ENCODE measurements around the gene TEDC1.
A peak's percentile ranks its signal among the peaks of the same experiment; 100 is the strongest.

Gene TEDC1

GRCh38 chr14:105528586-105529318, 37.7 kb downstream of the TEDC1 start:
- Histone ChIP-seq H4K20me1 (ENCODE audit: insufficient read depth, low read length) (no peaks in the 10 kb centered on the region), H3K36me3 (replicated peaks; ENCODE audit: insufficient read depth, low read length) (no peaks in the 10 kb centered on the region), H3K27me3 (replicated peaks; ENCODE audit: insufficient read depth, low read length) (peaks cover 51% of the 10 kb centered on the region), H2AFZ (ENCODE audit: low read length) (peak overlapping the region; percentile 63; the same call in 1 of the 2 replicates), H3K4me1 (ENCODE audit: low read length) (peaks cover 4% of the 10 kb centered on the region; the same call in 1 of the 2 replicates), H3F3A (ENCODE audit: insufficient read depth, low read length) (peaks cover 6% of the 10 kb centered on the region; the same call in 1 of the 2 replicates), H3K9me2 (replicated peaks; ENCODE audit: insufficient read depth, low read length) (no peaks in the 10 kb centered on the region), H3K27ac (ENCODE audit: low read length) (no peak overlapping the region), H3K9ac (ENCODE audit: low read length) (no peak overlapping the region), H3K9me3 (replicated peaks; ENCODE audit: insufficient read depth, low read length) (no peaks in the 10 kb centered on the region), H3K4me3 (ENCODE audit: low read length) (peak overlapping the region; percentile 55), H3K79me2 (ENCODE audit: low read length) (no peaks in the 10 kb centered on the region), H3K4me2 (ENCODE audit: low read depth, low read length) (peak overlapping the region; percentile 74)
- no peak for TF ChIP-seq CTCF (IDR thresholded peaks at IDR 0.05; ENCODE audit: low read length)
- no peak for TF ChIP-seq EZH2 (optimal IDR thresholded peaks at IDR 0.05; ENCODE audit: low read depth, low read length)
- no peak for TF ChIP-seq EZH2phosphoT487 (IDR thresholded peaks at IDR 0.05; ENCODE audit: low read length)
- DNase-seq, result no peak

- H3F3A ChIP-seq (ENCODE audit: insufficient read depth, low read length), result peaks cover 6% of the 10 kb centered on the region; the same call in 1 of the 2 replicates
- no peak overlapping the region for H3K9ac ChIP-seq (ENCODE audit: low read length)
- H3K4me1 ChIP-seq (ENCODE audit: low read length), result peaks cover 4% of the 10 kb centered on the region; the same call in 1 of the 2 replicates
- TF ChIP-seq CTCF (IDR thresholded peaks at IDR 0.05; ENCODE audit: low read length) (no peak), EZH2 (optimal IDR thresholded peaks at IDR 0.05; ENCODE audit: low read depth, low read length) (no peak), EZH2phosphoT487 (IDR thresholded peaks at IDR 0.05; ENCODE audit: low read length) (no peak)
- DNase-seq, result no peak
- no peak overlapping the region for H3K4me3 ChIP-seq (ENCODE audit: low read length)
- peaks cover 51% of the 10 kb centered on the region for H3K27me3 ChIP-seq (replicated peaks; ENCODE audit: insufficient read depth, low read length)
- no peaks in the 10 kb centered on the region for H3K9me2 ChIP-seq (replicated peaks; ENCODE audit: insufficient read depth, low read length)
- no peaks in the 10 kb centered on the region for H4K20me1 ChIP-seq (ENCODE audit: insufficient read depth, low read length)
- H3K36me3 ChIP-seq (replicated peaks; ENCODE audit: insufficient read depth, low read length), result no peaks in the 10 kb centered on the region
- H3K79me2 ChIP-seq (ENCODE audit: low read length), result no peaks in the 10 kb centered on the region
- H3K4me2 ChIP-seq (ENCODE audit: low read depth, low read length), result peak overlapping the region; percentile 74; the same call in 1 of the 2 replicates
- no peak overlapping the region for H2AFZ ChIP-seq (ENCODE audit: low read length)
- H3K27ac ChIP-seq (ENCODE audit: low read length), result no peak overlapping the region
- no peaks in the 10 kb centered on the region for H3K9me3 ChIP-seq (replicated peaks; ENCODE audit: insufficient read depth, low read length)
Measured at GRCh38 chr14:105529319-105529568, 38.2 kb downstream of the TEDC1 start.

- TF ChIP-seq EZH2phosphoT487 (IDR thresholded peaks at IDR 0.05; ENCODE audit: low read length) (no peak), CTCF (IDR thresholded peaks at IDR 0.05; ENCODE audit: low read length) (no peak), EZH2 (optimal IDR thresholded peaks at IDR 0.05; ENCODE audit: low read depth, low read length) (no peak)
- Histone ChIP-seq H3K4me2 (ENCODE audit: low read depth, low read length) (no peak overlapping the region), H3K4me1 (ENCODE audit: low read length) (peaks cover 4% of the 10 kb centered on the region; the same call in 1 of the 2 replicates), H3K36me3 (replicated peaks; ENCODE audit: insufficient read depth, low read length) (no peaks in the 10 kb centered on the region), H3K27ac (ENCODE audit: low read length) (no peak overlapping the region), H3K9me3 (replicated peaks; ENCODE audit: insufficient read depth, low read length) (no peaks in the 10 kb centered on the region), H3K79me2 (ENCODE audit: low read length) (no peaks in the 10 kb centered on the region), H3K27me3 (replicated peaks; ENCODE audit: insufficient read depth, low read length) (peaks cover 52% of the 10 kb centered on the region), H3K4me3 (ENCODE audit: low read length) (no peak overlapping the region), H4K20me1 (ENCODE audit: insufficient read depth, low read length) (no peaks in the 10 kb centered on the region), H3F3A (ENCODE audit: insufficient read depth, low read length) (peaks cover 6% of the 10 kb centered on the region; the same call in 1 of the 2 replicates), H2AFZ (ENCODE audit: low read length) (no peak overlapping the region), H3K9ac (ENCODE audit: low read length) (no peak overlapping the region), H3K9me2 (replicated peaks; ENCODE audit: insufficient read depth, low read length) (no peaks in the 10 kb centered on the region)
- DNase-seq, result no peak
Measured at GRCh38 chr14:105529569-105530284, 38.7 kb downstream of the TEDC1 start.
